ENCODE results near the gene LILRB2.
"Not testable (repeated sequence)": the region's sequence is repeated elsewhere in the genome, so short reads cannot be mapped to it uniquely, and the experiment has no call there.

LILRB2 gene

DNA sequence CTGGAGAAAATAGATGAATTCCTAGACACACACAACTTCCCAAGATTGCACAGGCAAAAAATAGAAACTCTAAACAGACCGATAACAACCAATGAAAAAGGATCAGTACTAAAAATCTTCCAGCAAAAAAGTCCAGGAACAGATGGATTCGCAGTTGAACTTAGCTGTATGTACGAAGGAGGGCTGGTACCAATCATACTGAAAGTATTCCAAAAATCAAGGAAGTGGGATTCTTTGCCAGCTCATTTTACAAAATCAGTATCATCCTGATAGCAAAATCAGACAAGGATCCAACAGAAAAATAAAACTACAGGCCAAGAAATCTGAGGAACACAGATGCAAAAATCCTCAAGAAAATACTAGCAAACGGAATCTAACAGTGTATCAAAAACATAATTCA is 6.5 kb upstream of the LILRB2 start:
- no peak for DNase-seq (ENCODE audit: low spot score)
- TF ChIP-seq, protein P1, sequence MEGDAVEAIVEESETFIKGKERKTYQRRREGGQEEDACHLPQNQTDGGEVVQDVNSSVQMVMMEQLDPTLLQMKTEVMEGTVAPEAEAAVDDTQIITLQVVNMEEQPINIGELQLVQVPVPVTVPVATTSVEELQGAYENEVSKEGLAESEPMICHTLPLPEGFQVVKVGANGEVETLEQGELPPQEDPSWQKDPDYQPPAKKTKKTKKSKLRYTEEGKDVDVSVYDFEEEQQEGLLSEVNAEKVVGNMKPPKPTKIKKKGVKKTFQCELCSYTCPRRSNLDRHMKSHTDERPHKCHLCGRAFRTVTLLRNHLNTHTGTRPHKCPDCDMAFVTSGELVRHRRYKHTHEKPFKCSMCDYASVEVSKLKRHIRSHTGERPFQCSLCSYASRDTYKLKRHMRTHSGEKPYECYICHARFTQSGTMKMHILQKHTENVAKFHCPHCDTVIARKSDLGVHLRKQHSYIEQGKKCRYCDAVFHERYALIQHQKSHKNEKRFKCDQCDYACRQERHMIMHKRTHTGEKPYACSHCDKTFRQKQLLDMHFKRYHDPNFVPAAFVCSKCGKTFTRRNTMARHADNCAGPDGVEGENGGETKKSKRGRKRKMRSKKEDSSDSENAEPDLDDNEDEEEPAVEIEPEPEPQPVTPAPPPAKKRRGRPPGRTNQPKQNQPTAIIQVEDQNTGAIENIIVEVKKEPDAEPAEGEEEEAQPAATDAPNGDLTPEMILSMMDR (IDR thresholded peaks at IDR 0.05) = no peak
- Histone ChIP-seq H3K4me3 (no peak overlapping the region), H3K27ac (no peak overlapping the region)

DNA sequence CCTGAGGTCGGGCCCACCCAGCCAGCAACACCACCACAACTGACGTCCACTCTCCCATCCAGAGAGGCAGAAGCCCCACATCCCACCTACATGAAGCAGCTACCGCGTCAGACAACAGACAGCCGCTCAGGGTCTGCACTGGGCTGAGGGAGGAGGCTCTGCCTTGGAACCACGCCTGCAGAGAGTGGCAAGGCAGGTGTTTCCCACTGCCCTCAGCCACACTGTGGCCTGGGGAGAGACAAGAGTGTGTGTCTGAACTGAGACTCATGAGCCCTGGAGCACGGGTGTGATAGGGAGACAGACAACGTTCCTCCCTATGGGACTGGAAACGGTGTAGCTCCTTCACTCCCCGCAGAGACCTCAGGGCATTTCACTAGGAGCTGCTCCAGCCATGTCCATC is 5.4 kb upstream of the LILRB2 start:
- H3K4me3 ChIP-seq; DNase-seq (ENCODE audit: low spot score); H3K27ac ChIP-seq: not testable (repeated sequence)

DNA sequence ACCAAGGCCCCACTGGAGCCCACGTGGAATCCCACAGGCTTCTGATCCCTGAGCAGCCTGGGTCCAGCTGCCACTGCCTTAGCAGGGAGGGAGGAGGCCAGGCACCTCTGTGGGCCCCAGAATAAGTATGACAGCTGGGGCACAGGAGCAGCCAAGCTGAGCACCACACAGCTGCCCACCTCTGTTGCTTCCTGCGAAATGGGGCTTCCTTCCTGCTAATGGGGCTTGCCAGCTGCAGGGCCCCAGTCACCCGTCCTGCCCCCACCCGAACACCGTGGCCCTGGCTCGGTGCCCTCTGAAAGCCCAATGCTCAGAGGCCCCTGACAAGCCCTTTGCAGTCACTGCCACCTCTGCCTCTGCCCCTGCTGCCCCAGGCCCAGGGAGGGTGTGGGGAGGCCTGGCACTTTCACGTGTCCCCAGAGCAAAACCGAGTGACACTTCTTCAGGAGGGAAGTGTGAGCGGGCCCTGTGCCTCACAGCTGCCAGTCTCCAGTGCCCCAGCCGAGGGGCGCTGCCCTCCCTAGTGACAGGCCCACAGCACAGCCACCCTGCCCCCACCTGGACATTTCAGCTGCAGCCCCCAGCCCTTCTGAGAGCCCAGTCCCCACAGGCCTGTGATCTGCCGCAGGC is 4.6 kb upstream of the LILRB2 start:
- not testable (repeated sequence) for DNase-seq (ENCODE audit: low spot score); H3K27ac ChIP-seq; H3K4me3 ChIP-seq

DNA sequence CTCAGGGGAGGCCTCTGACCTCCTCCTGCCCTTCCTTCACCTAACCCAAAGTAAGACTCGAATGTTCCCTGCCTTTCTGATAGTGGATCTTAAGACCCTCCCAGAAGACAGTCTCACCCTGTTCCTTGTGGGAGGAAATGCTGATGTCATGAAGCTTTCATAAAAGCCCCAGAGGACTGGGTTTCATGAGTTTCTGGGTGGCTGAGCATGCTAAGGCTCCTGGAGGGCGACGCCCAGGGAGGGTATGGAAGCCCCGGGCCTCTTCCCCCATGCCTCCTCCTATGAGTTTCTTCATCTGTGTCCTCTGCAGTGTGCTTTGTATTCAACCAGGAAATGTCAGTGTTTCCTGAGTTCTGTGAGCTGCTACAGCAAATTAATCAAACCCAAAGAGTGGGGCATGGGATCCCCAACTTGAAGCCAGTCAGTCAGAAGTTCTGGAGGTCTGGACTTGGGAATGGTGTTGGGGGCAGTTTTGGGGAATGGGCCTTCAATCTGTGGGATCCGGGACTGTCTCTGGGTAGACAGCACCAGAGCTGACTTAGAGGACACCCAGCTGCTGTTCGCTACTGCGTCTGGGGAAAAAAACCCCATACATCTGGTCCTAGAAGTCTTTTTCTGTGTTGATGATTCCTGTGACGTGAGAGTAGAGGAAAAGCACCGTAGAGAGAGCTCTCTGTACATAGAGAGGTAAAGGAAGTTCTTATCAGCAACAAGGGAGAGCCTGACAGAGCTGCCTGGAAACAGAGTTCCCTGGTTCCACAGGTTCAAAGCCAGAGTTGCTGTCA is 2.0 kb upstream of the LILRB2 start:
- DNase-seq (ENCODE audit: low spot score) = no peak
- no peak overlapping the region for H3K4me3 ChIP-seq
- no peak overlapping the region for H3K27ac ChIP-seq
- TF ChIP-seq, protein P1 (IDR thresholded peaks at IDR 0.05) = no peak

DNA sequence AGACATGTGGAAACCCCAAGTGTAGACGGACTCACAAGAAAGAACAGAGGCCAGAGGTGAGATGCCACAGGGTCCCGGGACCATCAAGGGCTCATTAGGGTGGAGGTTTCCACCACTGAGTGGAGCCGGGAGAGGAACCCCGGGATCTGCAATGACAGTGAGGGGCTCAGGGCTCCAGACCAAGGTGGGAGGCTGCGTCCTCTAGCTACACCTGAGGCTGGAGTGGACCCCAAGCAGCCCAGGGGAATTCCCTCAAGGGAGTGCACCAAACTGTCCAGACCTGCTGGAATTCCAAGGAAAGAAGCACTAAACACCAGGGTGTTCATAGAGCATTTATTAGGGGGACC is 792 bp upstream of the LILRB2 start:
- H3K27ac ChIP-seq = not testable (repeated sequence)

DNA sequence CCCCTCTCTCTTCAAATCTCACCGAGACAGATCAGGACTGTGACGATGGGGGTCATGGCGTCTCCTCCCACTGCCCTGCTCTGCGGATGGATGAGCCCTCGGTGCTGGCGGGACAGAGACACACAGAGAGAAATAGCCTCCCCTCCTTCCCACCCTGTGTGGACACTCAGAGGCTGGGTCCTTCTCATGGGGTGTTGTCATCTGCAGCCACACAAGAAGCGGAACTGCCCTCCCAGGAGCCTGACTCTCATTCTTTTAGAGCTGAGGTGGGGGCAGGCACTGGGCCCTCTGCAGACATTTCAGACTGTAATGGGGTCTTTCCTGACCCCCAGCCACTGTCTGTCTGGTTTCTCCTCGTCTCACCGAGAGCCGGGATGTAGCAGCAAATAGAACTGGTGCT is 469 bp downstream of the LILRB2 start:
- peak overlapping the region in 1 of 2 donors; percentile 69 for H3K27ac ChIP-seq
- peak overlapping the region; percentile 44 for H3K4me3 ChIP-seq
- DNase-seq (ENCODE audit: low spot score) = not testable (repeated sequence)

More for the DNA sequence above, 792 bp upstream of the LILRB2 start:
- H3K4me3 ChIP-seq; DNase-seq (ENCODE audit: low spot score): not testable (repeated sequence)

DNA sequence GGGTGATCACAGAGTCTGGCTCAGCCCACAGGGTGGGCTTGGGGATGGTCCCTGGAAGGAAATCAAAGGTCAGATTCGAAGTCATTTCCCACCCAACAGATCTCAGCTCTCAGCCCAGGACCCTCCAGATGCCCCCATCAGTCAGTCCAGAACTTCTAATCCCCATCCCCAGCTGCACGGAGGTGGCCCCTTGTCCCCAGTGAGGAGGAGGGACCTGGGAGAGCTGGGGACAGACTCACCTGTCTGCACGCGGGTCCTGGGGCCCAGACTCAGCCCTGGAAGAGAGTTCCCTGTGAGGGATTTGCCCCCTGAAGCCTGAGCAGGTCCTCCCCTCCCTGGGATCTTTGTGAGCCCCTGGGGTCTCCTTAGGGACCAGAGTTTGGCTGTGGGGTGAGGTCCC is 885 bp downstream of the LILRB2 start:
- Histone ChIP-seq H3K27ac (peak overlapping the region in 1 of 2 donors; percentile 69), H3K4me3 (peak overlapping the region; percentile 44)
- DNase-seq (ENCODE audit: low spot score) = not testable (repeated sequence)

DNA sequence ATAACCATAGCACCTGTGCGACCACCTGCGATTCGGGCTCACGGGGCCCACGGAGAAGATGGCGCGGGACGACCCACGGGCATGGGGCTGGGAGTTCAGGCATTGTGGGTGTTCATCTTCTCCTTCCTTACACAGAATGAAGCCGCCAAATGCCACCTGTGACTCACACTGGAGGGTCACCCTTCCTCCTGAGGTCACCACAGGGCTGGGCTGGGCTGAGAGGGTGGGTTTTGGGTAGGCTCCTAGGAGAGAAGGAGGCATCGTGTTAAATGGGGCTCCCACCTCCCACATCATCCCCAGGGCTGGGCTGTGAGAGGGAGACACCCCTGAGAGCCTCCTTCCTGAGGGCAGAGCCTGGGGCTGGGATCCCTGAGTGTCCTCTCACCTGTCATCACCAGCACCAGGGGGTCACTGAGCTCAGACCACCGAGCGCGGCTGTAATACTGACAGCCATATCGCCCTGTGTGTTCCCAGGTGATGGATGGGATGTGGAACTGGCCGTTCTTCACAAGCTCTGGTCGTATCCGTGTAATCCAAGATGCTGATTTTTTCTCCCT is 1.4 kb downstream of the LILRB2 start:
- no peak for DNase-seq (ENCODE audit: low spot score)
- no peak overlapping the region for H3K27ac ChIP-seq
- H3K4me3 ChIP-seq = peak overlapping the region; percentile 44
- TF ChIP-seq, protein P1 (IDR thresholded peaks at IDR 0.05) = no peak

DNA sequence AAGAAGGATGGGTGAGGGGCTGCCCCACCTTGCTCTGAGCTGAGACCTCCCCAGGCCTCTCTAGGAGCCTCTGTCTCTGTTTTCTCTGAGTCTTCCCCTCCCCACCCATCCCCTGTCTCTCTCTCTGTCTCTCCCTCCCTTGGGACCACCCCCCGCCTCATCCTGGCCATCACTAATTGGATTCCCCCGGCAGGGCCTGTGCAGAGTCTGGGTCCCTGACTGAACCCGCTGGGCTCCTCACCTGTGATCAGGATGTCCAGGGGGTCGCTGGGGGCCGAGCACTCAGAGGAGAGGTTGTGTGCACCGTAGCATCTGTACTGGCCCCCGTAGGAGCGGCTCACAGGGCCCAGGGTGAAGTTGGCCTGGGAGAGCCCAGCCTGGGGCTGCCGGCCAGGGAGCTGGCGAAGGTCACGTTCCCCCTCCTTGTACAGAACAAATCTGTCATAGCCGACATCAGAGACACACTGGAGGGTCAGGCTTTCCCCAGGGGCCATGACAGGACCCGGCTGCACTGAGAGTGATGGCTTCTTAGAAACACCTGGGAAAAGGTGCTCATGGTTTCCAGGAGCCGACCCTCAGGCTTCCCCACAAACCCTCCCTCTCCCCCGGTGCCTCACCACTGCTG is 2.2 kb downstream of the LILRB2 start:
- H3K27ac ChIP-seq; DNase-seq (ENCODE audit: low spot score); H3K4me3 ChIP-seq: not testable (repeated sequence)

DNA sequence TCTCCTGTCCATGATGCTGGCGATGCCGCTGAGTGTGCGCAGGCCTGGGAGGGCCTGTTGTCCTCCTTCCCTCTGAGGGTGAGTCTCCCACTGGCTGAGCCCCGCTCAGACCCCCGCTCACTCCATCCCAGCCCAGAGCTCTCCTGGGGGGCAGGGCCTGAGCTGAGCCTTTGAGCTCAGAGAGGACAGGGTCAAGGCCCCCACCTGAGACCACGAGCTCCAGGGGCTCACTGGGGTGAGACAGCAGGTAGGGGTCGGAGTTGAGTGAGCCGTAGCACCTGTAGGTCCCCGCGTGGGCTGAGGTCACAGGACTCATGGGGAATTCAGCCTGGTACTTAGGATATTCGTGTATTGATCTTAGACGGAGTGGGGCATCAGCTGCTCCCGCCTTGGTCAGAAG is 2.9 kb downstream of the LILRB2 start:
- not testable (repeated sequence) for DNase-seq (ENCODE audit: low spot score); H3K4me3 ChIP-seq; H3K27ac ChIP-seq

DNA sequence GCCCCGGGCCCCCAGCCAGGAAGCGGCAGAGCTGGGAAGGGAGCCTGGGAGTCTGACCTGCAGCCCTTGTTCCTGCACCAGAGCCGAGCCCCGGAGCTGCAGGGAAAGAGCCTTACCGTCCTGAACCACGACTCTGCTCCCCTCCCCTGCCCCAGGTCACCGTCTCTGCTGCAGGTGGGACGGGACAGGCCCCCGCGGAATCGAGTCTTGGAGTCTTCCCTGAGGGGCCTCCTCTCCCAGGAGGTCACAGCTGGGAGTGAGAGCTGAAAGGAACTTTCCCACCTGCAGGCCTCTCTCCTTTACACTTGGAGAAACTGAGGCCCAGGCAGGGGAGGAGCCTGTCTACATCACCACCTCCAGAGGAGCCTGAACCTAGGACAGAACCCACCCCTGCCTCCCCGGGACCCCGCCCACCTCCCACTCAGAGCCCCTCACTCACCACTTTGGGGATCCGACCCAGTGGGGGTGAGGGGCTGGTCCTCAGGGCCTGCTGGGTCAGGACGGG is 3.7 kb downstream of the LILRB2 start:
- H3K4me3 ChIP-seq, H3K27ac ChIP-seq: not testable (repeated sequence)
- peak; percentile 45 for DNase-seq (ENCODE audit: low spot score)

All from coronary artery (tissue), 2 donors.